ENCODE results near the gene ATG9B. TPM values are rescaled to one million over a fixed set of nuclear protein-coding genes. Genes with fewer than 3 reads are reported as not detected.

Gene ATG9B
- total and polyA plus RNA-seq, 2 of the 13 experiments (the other 11 are each of a cell fraction or from before 2014, with no cell fraction given), result 0.24 TPM; not detected in 1

DNA sequence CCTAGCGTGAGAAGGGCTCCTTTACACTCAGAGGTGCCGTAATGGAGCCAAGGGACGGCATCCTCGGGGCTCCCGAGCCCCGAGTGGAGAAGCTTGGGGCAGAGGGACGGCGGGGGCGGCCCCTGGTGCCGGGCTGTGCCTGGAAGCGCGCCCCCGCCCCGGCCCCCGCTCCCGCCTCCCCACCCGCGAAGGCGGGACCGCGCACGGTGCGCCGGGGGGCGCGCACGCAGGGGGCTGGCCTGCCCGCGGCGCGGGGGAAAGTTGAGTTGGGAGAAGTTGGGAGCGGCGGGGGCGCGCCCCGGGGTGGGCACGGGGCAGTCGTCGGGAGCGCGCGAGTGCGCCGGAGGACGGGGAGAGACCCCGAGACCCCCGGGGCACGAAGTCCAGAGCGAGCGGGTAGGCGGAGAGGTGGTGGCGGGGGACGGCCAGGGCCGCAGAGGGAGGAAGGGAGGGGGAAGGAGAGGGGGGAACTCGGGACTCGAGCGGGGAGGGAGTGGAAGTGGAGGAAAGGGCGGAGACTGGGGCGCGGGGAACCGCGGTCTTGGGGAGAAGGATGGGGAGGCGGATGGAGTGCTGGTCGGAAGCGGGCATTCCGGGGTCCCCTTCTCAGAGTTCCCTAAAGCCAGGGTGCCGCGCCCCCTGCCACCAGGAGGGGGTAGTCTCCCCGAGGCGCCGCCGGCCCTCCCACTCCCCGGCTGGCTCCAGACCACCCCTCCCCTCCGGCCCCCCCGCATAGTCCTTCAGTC lies 35.2 kb upstream of the ATG9B start, which contains the start of gene SLC4A2 (continued):
- TF ChIP-seq, protein P1, sequence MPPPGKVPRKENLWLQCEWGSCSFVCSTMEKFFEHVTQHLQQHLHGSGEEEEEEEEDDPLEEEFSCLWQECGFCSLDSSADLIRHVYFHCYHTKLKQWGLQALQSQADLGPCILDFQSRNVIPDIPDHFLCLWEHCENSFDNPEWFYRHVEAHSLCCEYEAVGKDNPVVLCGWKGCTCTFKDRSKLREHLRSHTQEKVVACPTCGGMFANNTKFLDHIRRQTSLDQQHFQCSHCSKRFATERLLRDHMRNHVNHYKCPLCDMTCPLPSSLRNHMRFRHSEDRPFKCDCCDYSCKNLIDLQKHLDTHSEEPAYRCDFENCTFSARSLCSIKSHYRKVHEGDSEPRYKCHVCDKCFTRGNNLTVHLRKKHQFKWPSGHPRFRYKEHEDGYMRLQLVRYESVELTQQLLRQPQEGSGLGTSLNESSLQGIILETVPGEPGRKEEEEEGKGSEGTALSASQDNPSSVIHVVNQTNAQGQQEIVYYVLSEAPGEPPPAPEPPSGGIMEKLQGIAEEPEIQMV (CRISPR knock-in tag; IDR thresholded peaks at IDR 0.05; ENCODE audit: low read depth), result no peak
- TF ChIP-seq ZSCAN21 (CRISPR knock-in tag; IDR thresholded peaks at IDR 0.05; ENCODE audit: borderline replicate concordance) (0 out of 2 replicates have a peak, but pooled peaks have one; percentile 6), CEBPG (CRISPR knock-in tag; IDR thresholded peaks at IDR 0.05) (no peak), MIER2 (CRISPR knock-in tag; IDR thresholded peaks at IDR 0.05) (no peak), KAT2B (IDR thresholded peaks at IDR 0.05; ENCODE audit: borderline replicate concordance, low read depth, low read length) (no peak), ARID5B (CRISPR knock-in tag; IDR thresholded peaks at IDR 0.05) (no peak; the same call in 1 of the 2 replicates), ZFX (CRISPR knock-in tag; IDR thresholded peaks at IDR 0.05; ENCODE audit: low read depth) (peak; percentile 35; the same call in 1 of the 2 replicates), ZNF160 (CRISPR knock-in tag; IDR thresholded peaks at IDR 0.05) (no peak), ZNF337 (CRISPR knock-in tag; IDR thresholded peaks at IDR 0.05; ENCODE audit: borderline replicate concordance, low read depth) (no peak), GFI1 (CRISPR knock-in tag; IDR thresholded peaks at IDR 0.05; ENCODE audit: borderline replicate concordance) (no peak), ZNF713 (CRISPR knock-in tag; IDR thresholded peaks at IDR 0.05) (0 out of 2 replicates have a peak, but pooled peaks have one; percentile 42), ZSCAN30 (CRISPR knock-in tag; IDR thresholded peaks at IDR 0.05) (no peak), ZNF34 (CRISPR knock-in tag; IDR thresholded peaks at IDR 0.05; ENCODE audit: borderline replicate concordance) (no peak), ZNF225 (CRISPR knock-in tag; IDR thresholded peaks at IDR 0.05) (no peak), STAT5B (CRISPR knock-in tag; IDR thresholded peaks at IDR 0.05) (no peak), BORCS8-MEF2B (CRISPR knock-in tag; IDR thresholded peaks at IDR 0.05) (0 out of 2 replicates have a peak, but pooled peaks have one; percentile 18), SRY (CRISPR knock-in tag; IDR thresholded peaks at IDR 0.05) (no peak)
- TF ChIP-seq, protein P2, sequence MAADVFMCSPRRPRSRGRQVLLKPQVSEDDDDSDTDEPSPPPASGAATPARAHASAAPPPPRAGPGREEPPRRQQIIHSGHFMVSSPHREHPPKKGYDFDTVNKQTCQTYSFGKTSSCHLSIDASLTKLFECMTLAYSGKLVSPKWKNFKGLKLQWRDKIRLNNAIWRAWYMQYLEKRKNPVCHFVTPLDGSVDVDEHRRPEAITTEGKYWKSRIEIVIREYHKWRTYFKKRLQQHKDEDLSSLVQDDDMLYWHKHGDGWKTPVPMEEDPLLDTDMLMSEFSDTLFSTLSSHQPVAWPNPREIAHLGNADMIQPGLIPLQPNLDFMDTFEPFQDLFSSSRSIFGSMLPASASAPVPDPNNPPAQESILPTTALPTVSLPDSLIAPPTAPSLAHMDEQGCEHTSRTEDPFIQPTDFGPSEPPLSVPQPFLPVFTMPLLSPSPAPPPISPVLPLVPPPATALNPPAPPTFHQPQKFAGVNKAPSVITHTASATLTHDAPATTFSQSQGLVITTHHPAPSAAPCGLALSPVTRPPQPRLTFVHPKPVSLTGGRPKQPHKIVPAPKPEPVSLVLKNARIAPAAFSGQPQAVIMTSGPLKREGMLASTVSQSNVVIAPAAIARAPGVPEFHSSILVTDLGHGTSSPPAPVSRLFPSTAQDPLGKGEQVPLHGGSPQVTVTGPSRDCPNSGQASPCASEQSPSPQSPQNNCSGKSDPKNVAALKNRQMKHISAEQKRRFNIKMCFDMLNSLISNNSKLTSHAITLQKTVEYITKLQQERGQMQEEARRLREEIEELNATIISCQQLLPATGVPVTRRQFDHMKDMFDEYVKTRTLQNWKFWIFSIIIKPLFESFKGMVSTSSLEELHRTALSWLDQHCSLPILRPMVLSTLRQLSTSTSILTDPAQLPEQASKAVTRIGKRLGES (CRISPR knock-in tag; IDR thresholded peaks at IDR 0.05; ENCODE audit: borderline replicate concordance), result no peak
- TF ChIP-seq, protein P3, sequence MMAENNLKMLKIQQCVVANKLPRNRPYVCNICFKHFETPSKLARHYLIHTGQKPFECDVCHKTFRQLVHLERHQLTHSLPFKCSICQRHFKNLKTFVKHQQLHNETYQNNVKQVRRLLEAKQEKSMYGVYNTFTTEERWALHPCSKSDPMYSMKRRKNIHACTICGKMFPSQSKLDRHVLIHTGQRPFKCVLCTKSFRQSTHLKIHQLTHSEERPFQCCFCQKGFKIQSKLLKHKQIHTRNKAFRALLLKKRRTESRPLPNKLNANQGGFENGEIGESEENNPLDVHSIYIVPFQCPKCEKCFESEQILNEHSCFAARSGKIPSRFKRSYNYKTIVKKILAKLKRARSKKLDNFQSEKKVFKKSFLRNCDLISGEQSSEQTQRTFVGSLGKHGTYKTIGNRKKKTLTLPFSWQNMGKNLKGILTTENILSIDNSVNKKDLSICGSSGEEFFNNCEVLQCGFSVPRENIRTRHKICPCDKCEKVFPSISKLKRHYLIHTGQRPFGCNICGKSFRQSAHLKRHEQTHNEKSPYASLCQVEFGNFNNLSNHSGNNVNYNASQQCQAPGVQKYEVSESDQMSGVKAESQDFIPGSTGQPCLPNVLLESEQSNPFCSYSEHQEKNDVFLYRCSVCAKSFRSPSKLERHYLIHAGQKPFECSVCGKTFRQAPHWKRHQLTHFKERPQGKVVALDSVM (CRISPR knock-in tag; IDR thresholded peaks at IDR 0.05), result 0 out of 2 replicates have a peak, but pooled peaks have one; percentile 3
